Measurements from ENCODE around the gene TMEM243.
"Not testable (repeated sequence)": the region's sequence is repeated elsewhere in the genome, so short reads cannot be mapped to it uniquely, and the experiment has no call there.

The TMEM243 gene, protein sequence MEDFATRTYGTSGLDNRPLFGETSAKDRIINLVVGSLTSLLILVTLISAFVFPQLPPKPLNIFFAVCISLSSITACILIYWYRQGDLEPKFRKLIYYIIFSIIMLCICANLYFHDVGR

DNA sequence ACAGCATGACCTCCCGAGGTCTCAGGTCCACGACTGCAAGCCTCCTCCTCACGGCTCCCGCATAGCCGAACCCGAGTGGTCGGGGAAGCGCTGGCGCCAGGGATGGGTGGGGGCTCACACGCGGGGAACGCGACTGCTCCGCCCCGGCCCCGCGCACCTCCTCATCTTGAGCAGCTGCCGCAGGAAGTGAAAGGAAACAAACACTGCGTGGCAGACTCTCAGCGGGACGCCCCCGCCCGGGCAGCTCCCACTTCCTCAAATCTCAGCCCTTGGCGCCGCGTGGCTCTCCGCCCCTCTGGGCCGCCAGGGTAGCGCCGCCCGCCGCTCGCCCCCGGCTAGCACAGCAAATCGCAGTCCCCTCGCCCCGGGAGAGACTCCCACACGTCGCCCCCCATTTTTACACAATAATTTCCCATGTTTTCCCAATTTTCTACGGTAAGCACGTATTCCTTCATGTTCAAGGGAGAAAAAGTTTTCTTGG lies at the start of gene TMEM243:
TMEM243 (minus strand) TSS at position 188 of the 481 bp plus-strand sequence. CDS start 229 bp downstream, outside the sequence.
- peak; percentile 28 for DNase-seq

DNA sequence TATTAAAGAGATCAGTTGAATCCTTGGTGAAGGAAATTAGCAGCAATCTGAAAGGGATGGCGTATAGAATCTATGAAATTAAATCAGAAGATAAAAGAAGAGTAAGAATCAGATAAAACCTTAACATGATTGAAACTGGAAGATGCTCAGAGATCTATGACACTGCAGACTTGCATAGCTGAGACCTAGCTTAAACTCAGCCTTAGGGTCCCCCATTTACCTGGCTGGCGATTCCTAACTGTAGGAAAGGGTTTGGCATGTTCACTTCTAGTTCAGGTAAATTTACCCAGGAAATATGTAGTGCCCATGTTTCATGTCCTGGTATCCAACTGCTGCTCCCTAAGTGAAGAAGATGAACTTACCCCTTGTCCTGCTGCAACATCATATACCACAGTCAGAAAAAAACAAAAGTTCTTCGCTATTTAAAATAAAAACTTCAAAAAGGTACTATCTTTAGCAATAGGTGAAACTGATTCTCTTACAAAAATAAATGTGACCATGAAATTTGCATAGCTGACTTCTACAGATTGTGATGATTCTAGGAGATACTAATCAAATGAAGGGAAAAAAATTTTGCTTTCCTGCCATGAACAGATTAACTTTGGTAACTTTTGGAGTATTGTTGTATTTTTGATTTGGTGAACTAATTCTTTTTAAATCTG lies 47.8 kb upstream of the TMEM243 start:
- no peak for DNase-seq

DNA sequence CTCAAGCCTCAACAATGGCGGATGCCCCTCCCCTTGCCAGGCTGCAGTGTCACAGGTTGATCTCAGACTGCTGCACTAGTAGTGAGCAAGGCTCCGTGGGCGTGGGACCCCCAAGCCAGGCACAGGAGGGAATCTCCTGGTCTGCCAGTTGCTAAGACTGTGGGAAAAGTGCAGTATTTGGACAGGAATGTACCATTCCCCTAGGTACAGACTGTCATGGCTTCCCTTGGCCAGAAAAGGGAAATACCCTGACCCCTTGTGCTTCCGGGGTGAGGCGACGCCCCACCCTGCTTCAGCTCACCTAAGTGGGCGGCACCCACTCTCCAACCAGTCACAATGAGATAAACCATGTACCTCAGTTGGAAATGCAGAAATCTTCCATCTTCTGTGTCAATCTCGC lies 44.0 kb upstream of the TMEM243 start:
- no peak for DNase-seq

DNA sequence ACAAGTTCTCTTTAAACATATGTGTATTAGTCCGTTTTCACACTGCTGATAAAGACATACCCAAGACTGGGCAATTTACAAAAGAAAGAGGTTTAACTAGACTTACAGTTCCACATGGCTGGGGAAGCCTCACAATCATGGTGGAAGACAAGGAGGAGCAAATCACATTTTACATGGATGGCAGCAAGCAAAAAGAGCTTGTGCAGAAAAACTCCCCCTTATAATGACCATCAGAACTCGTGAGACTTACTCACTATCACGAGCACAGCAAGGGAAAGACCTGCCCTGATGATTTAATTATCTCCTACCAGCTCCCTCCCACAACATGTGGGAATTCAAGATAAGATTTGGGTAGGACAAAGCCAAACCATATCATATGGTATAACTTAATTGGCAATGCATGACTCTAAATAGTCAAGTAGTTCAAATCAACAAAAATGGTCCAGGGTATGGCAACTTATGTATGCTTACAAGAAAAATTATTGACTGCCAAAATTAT lies 34.1 kb upstream of the TMEM243 start:
- DNase-seq, result no peak

DNA sequence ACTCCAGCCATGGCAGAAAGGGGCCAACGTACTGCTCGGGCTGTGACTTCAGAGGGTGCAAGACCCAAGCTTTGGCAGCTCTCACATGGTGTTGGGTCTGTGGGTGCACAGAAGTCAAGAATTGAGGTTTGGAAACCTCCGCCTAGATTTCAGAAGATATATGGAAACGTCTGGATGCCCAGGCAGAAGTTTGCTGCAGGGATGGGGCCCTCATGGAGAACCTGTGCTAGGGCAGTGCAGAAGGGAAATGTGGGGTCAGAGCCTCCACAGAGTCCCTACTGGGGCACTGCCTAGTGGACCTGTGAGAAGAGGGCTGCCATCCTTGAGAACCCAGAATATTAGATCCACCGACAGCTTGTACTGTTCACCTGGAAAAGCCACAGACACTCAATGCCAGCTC lies 26.1 kb upstream of the TMEM243 start:
- not testable (repeated sequence) for DNase-seq

DNA sequence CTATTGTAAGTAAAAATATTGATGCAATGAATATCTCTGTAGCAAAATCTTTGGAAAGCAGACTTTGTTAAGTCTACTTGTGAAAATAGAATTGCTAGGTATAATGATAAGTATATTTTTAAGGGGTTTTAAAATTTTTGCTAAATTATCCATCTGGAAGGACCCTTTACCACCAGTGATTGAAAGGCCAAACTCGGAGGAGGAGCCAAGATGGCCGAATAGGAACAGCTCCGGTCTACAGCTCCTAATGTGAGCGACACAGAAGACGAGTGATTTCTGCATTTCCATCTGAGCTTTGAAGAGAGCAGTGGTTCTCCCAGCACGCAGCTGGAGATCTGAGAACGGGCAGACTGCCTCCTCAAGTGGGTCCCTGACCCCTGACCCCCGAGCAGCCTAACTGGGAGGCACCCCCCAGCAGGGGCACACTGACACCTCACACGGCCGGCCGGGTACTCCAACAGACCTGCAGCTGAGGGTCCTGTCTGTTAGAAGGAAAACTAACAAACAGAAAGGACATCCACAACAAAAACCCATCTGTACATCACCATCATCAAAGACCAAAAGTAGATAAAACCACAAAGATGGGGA lies 19.0 kb upstream of the TMEM243 start:
- DNase-seq, result not testable (repeated sequence)

DNA sequence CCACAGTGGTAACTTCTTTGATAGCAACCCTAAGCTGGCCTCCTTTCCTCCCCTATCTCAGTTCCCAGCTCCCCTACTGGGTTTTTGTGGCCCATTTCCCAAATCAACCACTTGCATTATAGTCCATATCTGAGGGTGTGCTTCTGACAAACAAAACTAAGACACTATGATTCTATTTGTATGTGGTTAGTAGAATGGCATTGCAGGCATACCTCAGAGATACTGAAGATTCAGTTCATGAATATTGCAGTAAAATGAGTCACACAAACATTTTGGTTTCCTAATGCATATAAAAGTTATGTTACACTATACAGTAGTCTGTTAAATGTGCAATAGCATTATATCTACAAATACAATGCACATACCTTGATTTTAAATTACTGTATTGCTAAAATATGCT lies 15.4 kb upstream of the TMEM243 start:
- no peak for DNase-seq

DNA sequence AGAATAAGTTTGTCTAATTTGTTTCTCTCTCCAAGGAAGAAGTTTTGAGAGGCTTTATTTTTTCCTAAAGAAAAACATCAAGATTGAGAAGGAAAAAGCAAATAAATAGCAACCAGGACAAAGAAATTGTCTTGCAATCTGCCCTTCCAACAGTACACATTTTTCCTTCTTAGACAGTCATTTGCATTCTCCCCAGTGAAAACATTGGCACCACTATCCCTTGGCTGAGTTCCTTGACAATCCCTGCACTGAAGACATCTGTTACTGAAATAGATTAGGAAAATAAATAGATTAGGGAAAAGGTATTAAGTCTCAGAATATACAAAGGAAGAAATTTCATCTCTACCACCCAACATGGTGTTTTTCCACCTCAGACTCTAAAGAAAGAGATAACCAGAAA lies 12.2 kb upstream of the TMEM243 start:
- peak; percentile 14 for DNase-seq

DNA sequence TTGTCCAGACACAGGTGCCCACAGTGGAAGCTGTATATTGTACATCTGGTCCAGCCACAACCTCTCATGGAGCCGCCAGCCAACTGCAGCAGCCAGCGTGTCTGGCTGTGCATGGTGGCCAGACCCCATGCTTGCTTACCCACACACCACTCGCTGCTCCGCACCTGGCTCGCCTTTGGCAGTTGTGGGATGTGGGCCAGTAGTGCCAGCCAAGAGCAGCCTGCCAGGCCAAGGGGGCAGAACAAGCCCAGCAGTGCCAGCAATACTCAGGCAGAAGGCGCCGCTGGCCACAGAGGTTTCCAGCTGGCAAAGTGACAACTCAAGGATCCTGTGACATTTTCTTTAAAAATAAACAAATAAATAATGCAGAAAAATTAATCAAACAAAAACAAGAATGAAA lies 11.7 kb upstream of the TMEM243 start:
- peak; percentile 79 for DNase-seq

DNA sequence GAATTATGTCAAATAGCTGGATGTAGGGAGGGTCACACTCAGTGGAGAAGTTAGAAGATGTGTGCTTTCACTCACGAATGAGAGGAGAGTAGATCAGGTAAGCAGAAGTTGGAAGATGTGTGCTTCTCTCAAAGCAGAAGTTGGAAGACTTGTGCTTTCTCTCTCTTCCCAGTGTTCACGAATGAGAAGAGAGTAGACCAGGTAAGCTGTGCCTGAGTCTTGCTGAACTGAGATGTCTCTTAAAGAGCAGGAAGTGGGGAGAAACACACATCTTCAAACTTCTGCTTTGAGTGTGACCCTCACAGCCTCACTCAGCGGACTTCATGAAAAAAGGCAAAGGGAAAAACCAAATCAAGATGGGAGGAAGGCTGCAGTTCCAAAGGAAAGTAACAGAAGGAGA lies 7.0 kb upstream of the TMEM243 start:
- DNase-seq, result no peak

DNA sequence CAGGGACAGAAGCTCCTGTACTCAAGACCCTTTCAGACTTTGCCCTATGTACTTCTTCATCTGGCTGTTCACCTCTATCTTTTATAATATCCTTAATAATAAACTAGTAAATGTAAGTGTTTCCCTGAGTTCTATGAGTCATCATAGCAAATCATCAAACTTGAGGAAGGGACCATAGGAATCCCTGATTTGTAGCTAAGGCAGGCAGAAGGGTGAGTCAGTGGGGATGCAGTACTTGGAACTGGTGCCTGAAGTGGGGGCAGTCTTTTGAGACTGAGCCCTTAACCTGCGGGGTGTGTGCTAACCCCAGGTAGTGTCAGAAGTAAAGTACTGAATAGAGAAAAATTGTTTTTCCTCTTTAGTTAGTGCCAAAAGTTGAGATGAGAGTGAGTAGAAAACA lies 6.2 kb upstream of the TMEM243 start:
- DNase-seq, result no peak

DNA sequence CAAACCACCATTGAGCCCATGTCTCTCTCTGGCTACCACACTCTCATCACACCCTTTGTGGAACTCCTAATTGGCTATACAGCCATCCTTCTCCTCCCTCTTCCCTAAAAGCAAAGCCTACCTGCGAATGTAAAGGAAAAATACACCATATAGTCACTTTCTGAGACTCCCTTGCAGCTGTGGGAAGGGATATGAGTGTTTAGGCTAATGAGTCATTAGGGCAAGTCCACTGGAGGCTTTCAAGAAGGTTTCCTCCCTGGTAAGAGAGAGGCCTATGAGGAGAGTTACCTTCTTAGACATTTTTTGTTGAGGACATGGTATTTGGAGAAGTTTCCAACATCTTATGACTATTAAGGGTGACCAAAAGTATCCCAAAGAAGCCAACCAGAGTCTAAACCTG lies 4.1 kb upstream of the TMEM243 start:
- no peak for DNase-seq

DNA sequence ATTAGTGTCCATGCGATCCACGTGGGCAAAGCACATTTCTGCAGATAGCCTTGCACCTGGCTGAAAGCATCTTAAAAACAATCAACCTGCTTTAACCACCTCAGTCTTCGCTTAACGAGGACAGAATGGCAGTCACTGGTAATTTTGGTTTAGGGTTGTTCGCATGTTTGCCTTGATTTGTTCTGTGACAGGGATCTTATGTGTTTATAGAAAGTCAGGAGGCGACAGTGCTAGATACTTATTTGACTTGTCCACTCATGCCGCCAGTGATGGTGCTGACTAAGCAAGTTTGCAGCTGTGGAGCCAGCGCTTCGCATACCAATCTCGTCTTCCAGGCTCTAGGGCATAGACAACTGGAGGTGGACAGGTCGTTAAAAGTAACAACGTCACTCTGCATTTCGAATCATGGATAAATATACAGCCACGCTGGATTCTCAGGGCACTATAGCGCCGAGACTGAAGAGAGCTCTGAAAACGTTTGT lies 1.2 kb upstream of the TMEM243 start:
- DNase-seq, result no peak

DNA sequence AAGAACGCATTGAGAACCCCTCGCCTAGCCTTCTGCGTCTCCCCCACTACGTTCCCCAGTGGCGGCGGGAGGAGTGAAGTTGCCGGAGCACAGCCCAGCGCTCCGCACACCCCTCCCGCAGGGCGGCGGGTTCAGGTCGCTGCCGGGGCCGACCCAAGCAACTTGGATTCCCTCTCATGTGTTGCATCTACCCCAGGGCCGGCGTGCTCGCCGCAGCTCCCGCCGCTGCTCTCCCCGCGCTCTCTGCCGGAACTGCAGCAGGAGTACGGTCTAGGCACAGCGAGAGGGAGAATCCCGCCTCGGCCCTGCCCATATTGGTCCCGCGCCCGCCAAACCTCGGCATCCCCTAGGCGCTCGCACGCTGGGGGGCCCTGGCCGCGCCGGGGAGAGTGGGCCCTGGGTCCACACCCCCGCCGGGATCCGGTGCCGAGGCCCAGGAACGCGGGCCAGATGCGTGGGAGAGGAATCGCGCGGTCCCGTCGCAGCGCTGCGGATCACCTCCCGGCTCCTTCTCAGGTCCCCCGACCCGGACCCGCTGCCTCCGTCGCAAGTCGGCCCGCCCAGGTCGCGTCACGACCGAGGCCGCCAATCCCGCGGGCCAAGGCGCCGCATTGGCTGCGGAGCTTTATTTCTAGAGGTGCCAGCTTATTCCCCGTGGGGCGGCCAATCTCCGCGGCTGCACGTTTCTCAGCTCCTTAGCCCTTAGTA lies 648 bp upstream of the TMEM243 start:
- DNase-seq, result peak; percentile 82

DNA sequence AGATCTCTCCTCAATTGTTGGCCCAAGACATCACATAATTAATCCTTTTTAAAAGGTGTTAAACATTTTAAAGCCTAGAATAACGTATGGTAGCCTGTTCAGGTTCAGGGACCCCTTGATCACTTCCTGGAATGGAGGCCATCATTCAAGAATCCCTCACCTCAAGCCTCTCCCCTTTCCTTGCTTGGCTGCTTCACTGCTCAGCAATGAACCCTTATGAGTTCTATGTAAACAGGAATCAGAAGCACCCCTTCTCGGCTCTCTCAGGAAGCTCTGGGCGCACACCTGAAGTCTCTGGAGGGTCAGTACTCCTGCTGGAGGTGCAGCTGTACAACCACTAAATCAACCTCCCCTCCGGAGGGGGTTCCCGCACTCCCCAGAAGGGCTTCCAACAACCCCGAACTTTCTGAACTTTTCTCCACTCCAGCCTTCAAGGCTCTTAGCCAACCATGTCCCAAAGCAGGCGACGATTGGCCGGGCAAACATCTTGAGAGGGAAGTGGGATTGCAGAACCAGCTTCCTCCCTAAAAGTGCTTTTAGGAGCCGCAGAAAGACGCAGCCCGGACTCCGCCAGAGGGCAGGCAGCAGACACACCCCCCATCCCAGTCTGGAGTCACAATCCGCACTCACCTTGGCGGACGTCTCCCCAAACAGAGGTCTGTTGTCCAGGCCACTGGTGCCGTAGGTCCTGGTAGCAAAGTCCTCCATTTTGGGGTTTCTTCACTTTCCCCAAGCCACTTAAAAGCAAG lies 562 bp downstream of the TMEM243 start:
- DNase-seq, result no peak

DNA sequence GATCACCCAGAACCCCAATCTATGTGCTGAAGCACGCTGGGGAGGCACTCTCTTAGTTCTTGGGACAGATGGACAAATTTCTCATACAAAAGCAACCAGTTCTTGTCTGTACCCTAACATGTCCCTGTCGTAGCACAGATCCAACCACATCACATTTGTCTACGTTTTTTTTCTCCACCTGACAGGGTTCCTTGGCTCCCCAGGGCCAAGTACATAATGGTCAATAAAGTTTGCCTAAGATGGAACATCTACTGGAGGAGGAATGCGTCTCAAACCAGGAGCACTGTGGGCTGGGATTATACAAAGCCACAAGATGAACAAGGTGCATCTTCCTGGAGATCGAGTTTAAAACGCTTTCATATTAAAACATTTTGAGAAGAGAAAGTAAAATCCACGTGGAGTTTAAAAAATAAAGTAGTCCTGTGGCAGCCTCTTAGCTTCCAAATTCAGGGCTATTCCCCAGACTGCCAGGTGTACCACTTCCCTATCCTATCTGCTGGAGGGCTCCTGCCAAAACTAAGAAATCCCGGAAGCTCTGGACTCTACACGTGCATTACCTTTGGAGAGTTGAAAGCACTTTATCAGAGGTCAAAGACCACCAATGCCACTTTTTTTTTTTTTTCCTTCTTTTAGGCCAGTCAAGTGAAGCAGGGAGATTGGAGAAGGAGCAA lies 1.4 kb downstream of the TMEM243 start:
- no peak for DNase-seq

DNA sequence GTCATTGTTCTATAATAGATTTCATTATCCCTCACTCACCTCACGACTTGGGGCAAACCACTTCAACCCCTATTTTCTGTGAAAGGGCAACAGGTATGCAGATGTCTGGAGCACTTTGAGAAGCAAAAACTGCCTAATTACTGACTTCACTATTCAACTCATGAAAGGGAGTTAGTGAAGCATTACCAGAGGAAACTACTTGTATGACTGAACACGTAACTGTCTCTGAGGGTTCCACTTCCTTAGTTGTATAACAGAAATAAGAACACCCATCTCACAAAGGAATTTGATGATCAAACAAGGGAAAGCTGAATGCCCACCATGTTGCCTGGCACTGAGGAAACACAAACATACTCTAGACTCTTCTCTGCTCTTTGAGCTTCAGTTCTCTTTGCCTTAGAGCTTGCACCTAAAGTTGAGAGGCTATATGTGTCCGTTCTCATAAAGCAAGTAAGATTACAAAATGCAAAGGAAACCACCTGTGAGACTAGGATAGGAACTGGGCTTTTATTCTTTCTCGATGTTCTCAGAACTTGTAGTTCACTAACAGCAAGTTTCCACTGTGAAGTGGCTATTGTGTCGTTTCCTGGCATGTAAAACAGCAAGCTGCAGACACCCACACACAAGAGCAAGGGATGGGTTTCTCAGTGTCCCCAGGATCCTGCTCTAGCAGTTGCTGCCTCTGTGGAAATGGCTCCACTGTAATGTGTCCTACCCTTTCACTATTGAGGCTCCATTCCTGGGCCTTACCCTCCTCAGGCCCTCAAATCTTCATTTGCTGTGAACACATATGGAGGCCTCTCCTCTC lies 2.6 kb downstream of the TMEM243 start:
- no peak for DNase-seq

DNA sequence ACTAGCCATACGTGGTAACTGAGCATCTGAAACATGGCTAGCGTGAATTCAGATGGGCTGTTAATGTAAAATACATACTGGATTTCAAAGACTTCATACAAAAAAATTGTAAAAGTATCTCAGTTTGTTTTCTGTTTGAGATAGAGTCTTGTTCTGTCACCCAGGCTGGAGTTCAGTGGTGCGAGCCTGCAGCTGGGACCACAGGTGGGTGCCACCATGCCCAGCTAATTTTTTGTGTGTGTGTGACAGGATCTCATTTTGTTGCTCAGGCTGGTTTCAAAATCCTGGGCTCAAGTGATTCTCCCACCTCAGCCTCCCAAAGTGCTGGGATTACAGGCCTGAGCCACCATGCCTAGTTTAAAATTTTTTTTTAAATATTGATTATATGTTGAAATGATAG lies 4.5 kb downstream of the TMEM243 start:
- DNase-seq, result no peak

DNA sequence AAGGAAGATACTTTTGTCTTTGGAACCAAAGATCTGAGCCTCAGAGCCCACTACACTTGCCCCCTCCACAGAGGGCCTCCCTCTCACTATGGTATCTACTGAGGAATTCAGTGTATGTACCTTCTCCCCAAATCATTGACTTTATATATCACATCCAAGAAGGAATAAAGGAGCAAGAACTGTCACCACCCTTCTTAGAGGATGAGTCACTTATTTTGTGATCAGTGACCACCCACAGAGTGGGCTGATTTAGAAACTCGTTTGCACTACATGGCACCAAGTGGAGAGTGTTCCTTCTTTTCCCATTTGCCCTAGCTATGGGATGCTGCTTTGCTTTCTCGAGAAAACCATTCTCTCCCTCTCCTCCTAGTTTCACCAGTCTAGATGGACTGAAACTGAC lies 5.7 kb downstream of the TMEM243 start:
- DNase-seq, result no peak

DNA sequence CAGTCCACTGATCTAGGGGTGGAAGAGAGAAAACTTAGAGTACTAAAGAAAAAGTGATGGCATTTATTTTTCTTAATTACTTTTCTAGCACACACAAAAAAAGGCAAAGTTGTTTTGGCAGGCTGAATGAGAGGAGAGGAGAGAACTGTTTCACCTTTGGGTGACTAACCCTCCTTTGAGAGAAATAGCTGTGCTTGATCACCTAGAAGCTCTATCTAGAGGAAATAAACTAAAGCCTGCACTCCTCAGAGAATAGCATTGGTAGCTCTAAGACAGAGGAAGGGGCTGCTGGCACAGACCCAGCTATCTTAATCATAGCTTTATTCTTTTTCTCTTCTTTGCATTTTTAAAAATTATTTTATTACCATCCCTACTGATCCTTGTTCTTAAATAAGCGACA lies 6.3 kb downstream of the TMEM243 start:
- DNase-seq, result no peak

DNA sequence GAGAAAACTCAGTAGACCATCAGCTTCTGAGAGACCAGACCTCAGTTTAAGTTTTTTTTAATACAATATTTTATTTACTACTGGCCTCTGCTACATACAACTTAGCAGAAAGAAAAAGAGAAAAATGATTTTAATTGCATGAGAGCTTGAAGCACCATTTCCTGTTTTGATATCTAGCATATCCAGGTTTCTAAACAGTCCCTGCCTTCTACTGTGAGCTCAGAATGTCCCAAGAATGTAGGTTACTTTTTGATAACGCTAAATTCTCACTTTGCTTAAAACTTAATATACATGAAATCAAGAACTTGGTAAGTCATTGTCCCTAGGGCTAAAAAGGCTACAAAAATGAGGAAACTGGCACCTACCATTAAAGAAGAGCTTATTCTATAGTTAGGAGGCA lies 7.0 kb downstream of the TMEM243 start:
- no peak for DNase-seq

Data from NCI-H1092 (cell line).